Stimulated activated CD4-positive, alpha-beta T cell treated with anti-CD3 and anti-CD28 coated beads, Interleukin-1b, Interleukin-23, amount 100 ng/mL, for 24 hours (primary cell): ENCODE measurements around the gene RNASE2.
A peak's percentile ranks its signal among the peaks of the same experiment; 100 is the strongest.
"Not testable (repeated sequence)": the region's sequence is repeated elsewhere in the genome, so short reads cannot be mapped to it uniquely, and the experiment has no call there.

Experiments
- DNase-seq, 4 experiments: peaks; one replicate each; pipeline ENCODE4 v3.0.0-alpha.2; 2020; ENCODE audit warnings: low read depth in 4 of 4, low spot score in 1 of 4

Gene RNASE2

DNA sequence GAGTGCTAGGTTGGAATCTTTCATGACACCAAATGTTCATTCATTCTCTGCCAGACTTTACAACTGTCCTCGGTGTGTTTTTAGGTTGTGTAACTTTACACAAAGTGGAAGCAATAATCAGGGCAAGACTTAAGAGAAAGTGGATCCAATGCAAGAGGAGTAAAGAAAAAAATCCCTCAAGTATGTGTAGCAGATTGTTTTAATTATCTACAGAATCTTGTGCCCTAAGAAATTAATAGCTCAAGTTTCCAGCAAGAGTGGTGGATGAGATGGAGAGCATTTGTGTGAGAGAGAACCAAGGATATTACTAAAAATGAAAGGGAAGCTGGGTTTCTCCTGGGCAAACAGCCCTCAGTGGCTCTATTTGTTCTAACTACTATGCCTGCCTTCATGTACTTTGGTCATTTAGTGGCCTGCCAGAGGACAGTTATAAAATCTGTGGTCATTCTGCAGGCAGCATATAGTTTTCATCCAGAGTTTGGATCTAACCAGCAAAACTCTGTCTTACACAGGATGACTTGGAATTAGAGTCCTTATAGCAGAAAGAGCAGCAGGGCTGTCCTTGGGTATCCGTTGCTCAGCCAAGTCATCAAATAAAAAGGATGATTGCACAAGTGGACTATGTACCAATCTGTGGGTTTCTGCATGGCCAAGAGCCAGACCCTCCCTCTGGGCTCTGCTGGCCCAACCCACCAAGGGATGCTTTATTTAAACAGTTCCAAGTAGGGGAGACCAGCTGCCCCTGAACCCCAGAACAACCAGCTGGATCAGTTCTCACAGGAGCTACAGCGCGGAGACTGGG, at the start of gene RNASE2:
Gene RNASE2, plus strand, starts transcription at position 752 of the 802 bp plus-strand sequence. CDS start 285 bp downstream, outside the sequence.
- DNase-seq = not testable (repeated sequence)

GRCh38 chr14:20905676-20906075, 49.6 kb upstream of the RNASE2 start:
- DNase-seq = no peak

DNA sequence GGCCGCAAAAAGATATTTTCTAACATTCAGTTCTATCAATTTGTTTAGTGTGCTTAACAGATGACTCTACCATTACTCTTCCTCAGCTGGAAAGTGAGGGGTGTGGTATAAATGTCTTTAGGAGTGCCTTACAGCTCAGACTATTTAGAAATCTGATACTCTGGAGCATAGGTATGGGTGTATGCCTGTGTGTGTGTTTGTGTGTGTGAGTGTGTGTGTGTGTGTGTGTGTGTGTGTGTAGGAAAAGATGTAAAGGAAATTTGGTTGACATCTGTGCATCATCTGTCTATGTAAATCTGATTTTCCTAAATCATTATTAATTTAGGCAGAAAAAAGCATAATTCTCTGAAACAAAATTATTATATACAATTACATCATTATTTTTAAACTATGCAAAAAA, 48.1 kb upstream of the RNASE2 start:
- DNase-seq = no peak

GRCh38 chr14:20910822-20911221, 44.5 kb upstream of the RNASE2 start:
- not testable (repeated sequence) for DNase-seq

GRCh38 chr14:20919038-20919756, 36.1 kb upstream of the RNASE2 start:
- not testable (repeated sequence) for DNase-seq

- not testable (repeated sequence) for DNase-seq
Observed at GRCh38 chr14:20923766-20924297, 31.5 kb upstream of the RNASE2 start.

GRCh38 chr14:20934148-20934762, 21.0 kb upstream of the RNASE2 start:
- DNase-seq = peak in 3 of 4 experiments; percentile 4 to 36 (median 5)

DNA sequence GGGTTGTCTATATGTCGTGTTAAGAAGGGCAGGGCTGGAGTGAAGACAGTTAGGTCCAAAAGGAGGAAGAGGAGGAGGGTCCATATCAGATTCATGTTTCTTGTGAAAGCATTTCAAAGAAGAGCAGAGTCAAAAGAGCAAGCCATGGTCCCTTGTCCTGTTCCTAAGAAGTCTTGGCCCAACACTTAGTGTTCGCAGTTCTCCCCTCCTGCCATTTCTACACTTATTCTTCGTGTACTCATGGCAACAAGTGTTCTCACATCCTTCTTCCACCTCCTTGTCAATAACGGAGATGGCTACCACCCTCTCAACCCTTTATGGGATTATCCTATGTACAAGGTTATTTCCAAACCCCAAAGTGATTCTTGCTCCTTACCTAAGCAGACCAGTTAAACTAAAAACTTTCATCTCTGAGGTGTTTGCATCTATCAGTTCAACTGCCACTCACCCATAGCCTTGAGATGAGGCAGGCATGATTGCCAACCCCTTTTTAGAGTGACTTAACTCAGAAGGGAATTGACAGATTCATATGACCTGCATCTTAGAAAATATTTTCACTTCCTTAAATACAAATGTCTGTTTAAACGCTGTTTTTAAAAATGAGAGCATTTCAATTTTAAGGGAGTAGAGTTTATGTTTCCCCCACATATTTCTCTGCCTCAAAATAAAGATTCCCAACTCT, 19.8 kb upstream of the RNASE2 start:
- DNase-seq = no peak

- not testable (repeated sequence) for DNase-seq
Observed at GRCh38 chr14:20945146-20945545, 10.1 kb upstream of the RNASE2 start.

GRCh38 chr14:20946707-20947106, 8.6 kb upstream of the RNASE2 start:
- not testable (repeated sequence) for DNase-seq

GRCh38 chr14:20955538-20955873, 219 bp downstream of the RNASE2 start:
- not testable (repeated sequence) for DNase-seq

GRCh38 chr14:20956376-20956976, 1.2 kb downstream of the RNASE2 start:
- DNase-seq = no peak

GRCh38 chr14:20958946-20959345, 3.7 kb downstream of the RNASE2 start:
- DNase-seq = not testable (repeated sequence)

DNA sequence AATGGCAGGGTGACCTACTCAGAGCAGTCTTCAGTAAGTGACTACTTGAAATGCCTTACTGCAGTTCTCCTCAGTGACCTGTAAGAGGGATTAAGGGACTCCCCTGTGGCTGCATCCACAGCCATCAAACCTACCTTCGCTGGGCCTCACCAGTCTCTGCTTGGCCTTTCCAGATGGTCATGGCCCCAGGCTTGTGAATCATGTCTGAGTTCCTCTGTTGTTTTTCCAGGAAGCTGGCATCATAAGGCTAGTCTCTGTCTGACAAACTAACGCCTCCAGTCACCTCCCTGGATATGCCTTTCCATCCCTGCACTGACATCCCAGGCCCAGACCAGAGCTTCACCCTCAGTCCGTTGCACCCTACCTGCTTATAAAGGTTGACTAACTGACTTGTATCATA, 14.0 kb downstream of the RNASE2 start:
- no peak for DNase-seq

DNA sequence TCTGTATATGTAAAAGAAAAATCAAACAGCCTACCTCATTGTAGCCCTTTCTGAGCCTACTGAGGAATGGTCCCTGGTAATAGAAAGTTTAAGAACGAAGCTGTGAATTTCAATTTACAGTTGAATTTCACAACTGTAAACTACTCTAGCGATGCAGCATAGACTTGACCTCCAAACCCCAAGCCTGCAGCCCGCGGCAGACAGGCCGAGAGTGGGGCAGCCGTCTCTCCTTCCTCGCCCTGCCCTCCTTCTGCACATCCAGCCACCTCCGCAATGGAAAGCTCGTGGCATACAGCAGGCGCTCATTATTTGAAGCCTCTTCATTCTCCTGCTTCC, 15.3 kb downstream of the RNASE2 start:
- DNase-seq = no peak

GRCh38 chr14:20970983-20971704, 15.9 kb downstream of the RNASE2 start:
- peak; percentile 54 to 68 (median 66) for DNase-seq

GRCh38 chr14:20971705-20972021, 16.4 kb downstream of the RNASE2 start:
- DNase-seq = no peak

DNA sequence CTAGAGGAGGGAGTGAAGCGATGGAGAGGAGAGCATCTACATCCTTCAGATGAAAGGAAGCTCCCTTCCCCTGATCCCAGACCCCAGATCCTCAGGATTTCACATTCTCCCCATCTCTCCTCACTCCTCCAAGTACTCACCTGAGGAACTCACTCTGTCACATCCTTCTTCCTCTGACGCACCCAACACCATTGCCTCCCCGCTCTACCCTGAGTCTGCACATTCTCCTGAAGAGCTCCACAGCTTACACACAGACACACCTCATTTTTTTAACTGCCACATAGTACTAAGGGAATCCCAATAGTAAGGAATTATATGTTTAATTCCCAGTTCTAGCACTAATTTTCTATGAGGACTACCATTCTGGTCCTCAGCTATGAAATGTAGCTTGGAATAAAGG, 18.2 kb downstream of the RNASE2 start:
- DNase-seq = no peak

- DNase-seq = no peak
Observed at GRCh38 chr14:20976291-20976690, 21.0 kb downstream of the RNASE2 start.

- no peak for DNase-seq
Observed at GRCh38 chr14:20978687-20979086, 23.4 kb downstream of the RNASE2 start.
